GM21390 (cell line): ENCODE results near the gene ATOSA.
A peak's percentile ranks its signal among the peaks of the same experiment; 100 is the strongest.

Source experiments
- ATAC-seq: cut with Tn5 transposase; IDR thresholded peaks from one replicate; pipeline ENCODE4 v1.9.1; 2021; ENCODE audit not compliant: unreplicated experiment

ATOSA gene

DNA sequence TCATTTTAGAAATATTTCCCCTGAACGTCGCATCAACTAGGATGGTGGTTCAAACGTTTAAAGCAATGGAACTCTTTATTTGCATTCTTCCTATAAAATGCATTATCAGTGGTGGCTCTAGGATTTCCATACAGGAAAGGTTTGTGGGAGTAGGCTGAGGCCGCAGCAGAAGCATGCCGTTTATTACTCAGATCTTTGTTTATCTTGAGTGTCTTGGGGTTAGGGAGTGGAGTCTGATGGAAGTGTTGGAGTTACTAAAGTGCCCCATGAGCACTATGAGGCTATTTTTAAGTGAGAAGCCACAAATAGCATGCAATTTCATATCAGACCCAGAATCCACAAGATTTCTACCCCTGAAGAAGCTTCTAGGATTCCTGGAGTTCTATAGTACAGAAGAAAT, 26.2 kb downstream of the ATOSA start:
- no peak for ATAC-seq

DNA sequence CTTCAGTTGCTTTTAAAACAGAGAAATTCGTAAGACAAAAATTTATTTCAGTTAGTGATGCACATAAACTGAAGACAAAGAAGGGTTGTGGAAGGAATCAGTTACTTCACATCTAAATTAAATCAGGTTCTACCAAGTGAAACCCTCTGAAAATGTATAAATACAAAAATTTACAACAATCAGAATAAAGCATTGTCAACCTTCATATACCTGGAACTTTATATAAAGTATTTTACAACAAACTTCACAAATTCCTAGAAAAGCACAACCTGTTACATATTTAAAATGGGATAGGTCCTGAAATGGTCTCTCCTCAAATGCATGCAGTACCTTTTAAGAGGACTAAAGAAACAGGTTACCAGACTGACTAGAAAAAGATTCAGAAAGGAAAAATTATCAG, 26.9 kb downstream of the ATOSA start:
- ATAC-seq = no peak

DNA sequence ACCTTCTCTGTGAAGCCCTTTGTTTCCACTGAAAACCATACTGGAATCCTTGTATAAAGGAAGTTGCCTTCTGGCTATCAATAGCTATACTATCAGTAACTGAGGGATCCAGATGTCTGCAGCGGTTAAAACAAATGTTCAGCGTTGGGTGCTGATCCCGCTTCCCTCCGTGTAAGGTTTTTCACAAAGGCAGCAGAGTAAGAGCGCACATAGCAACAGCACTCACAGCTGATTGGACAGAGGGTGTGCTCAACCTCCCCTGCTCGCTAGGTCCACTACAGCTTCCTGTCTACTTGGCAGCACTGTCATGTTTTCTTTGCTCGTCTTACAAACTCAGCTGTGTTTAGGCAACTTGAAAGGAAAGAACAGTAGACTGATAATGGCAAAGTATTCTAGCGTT, 27.3 kb downstream of the ATOSA start:
- peak; percentile 98 for ATAC-seq

DNA sequence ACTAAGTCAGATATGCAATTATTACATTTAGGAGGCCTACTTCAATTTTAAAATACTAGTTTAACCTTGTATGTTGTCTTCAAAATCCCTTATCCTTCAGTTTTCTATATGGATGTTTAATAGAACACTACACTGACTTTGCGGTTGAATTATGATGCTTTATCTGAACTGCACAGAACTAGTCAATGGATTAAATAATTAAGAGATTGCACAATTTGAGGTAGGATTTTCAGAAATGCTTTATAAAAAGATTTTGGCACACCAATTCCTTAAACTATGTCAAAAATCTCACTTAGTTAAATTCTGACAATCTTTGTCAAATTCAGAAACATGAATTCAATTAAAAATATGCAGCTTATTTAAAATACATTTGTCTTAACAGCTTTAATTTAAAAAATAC, 28.1 kb downstream of the ATOSA start:
- no peak for ATAC-seq

DNA sequence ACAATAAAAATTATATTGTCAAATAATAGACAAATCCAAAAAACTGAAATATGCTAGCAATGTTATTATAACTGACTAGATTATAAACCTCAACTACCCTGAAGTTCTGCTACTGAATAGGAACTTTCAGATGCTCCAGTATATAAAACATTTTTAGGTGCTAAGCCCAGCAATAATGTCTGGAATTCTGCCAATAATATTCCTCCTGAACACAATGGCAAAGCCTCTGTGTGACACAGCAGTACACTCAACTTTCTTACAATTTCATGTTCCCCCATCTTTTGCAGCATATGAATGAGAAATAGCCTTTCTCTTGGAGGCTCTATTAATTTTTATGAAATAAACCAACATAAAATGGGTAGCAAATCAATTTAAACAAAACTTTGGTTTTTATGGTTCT, 29.5 kb downstream of the ATOSA start:
- no peak for ATAC-seq

DNA sequence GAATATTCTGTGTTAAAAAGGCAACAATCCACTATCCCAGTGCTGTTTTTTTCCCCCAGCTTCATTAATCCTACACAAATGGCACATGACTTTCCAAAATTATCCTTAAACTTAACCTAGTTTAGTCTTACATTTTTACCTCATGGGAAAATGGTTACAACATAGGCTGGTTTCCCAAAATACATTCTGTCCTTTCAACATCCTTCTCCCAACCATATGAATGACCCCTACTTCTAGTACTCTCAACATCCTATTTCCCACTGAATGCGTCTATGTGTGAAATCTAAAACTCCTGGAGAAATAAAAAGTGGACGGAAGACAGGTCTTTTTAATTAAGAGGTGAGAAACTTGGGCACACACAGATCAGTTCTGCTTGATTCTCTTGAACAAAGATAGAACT, 33.3 kb downstream of the ATOSA start:
- ATAC-seq = no peak

DNA sequence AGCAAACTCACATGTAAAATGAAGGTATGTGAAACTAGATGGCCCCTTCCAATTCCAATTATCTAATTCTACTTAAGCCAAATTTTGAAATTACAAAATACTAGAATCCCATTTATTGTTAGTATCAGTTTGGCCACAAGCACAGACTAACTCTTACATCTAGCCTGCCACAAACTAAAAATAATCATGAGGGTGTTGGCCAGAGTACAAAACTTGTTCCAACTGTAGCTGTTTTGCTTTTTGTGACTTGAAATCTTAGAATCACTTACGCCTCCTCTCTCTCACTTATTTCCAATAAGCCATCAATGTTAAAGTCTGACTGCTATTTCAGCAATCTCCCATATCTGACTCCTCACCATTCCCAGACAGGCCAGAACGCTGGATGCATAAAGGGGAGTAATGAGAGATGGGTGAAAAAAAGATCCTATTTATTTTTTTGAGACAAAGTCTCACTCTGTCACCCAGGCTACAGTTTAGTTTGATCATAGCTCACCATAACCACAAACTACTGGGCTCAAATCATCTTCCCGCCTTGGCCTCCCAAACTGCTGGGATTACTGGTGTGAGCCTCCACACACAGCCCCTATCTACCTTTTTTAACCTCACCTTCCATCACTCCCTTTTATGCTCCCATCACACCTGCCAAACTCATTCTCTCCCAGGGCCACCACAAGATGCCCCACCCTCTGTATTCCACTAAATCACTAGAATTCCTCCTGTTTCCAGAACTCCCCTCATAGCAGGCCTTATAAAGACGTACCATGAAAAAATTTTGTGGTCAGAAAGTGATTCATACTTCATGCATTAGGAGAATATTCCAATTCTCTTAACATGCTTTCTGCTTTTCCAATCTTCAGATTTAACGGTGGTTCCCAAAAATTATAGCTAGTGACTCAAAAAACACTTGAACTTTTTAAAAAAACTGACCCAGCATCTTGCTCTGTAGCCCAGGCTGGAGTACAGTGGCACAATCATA, 36.5 kb downstream of the ATOSA start:
- ATAC-seq = no peak

DNA sequence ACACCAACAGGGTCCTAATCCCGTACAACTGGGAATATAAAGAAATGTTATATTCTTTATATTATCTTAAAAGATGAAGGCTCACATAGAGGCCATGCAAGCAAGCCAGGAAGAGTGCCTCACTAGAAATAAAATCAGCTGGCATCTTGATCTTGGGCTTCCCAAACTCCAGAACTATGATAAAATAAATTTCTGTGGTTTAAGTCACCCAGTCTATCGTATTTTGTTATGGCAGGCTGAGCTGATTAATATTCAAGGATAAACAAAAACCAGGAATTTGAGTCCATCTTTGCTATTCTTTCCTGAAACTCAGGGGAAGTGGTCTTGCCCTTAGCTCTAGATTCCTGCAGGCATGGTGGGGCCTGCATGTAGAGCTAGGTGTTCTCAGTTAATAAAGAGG, 42.7 kb downstream of the ATOSA start:
- no peak for ATAC-seq

DNA sequence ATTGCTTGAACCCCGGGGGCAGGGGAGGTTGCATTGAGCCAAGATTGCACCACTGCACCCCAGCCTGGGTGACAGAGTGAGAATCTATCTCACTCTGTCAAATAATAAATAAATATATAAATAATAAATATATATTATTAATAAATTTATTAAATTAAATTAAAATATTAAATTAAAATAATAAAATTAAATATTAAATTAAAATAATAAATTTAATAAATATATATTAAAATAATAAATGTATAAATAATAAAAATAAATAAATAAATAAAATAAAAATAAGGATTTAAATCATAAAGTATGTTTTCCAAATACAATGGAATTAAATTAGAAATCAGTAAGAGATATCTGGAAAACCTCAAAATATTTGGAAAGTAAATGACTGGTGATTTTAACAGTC, 43.3 kb downstream of the ATOSA start:
- ATAC-seq = no peak
